ENCODE measurements around the gene TMEM250. TPM values are rescaled to one million over a fixed set of nuclear protein-coding genes. Genes with fewer than 3 reads are reported as not detected.

TMEM250 gene
- total RNA-seq, 1 donor from 2014 or later, result 33.6 TPM

GRCh38 chr9:136088939-136089696 is 29.6 kb downstream of the TMEM250 start:
- DNase-seq (ENCODE audit: low spot score), result no peak
- no peaks in the 10 kb centered on the region for H3K4me1 Mint-ChIP-seq (ENCODE audit: unreplicated experiment)
- H3K27ac Mint-ChIP-seq (ENCODE audit: unreplicated experiment), result no peak overlapping the region
- peaks cover 10% of the 10 kb centered on the region for H3K27me3 Mint-ChIP-seq (ENCODE audit: unreplicated experiment)
- no peaks in the 10 kb centered on the region for H3K36me3 Mint-ChIP-seq (ENCODE audit: low read depth, unreplicated experiment)
- TF ChIP-seq CTCF (IDR thresholded peaks at IDR 0.05; ENCODE audit: unreplicated experiment), result no peak
- no peak overlapping the region for H3K4me3 Mint-ChIP-seq (ENCODE audit: unreplicated experiment)
- H3K9me3 Mint-ChIP-seq (ENCODE audit: unreplicated experiment), result no peaks in the 10 kb centered on the region

- TF ChIP-seq CTCF (IDR thresholded peaks at IDR 0.05; ENCODE audit: unreplicated experiment), result no peak
- H3K4me3 Mint-ChIP-seq (ENCODE audit: unreplicated experiment), result no peak overlapping the region
- H3K36me3 Mint-ChIP-seq (ENCODE audit: low read depth, unreplicated experiment), result no peaks in the 10 kb centered on the region
- H3K27me3 Mint-ChIP-seq (ENCODE audit: unreplicated experiment), result peaks cover 10% of the 10 kb centered on the region
- H3K4me1 Mint-ChIP-seq (ENCODE audit: unreplicated experiment), result no peaks in the 10 kb centered on the region
- H3K9me3 Mint-ChIP-seq (ENCODE audit: unreplicated experiment), result no peaks in the 10 kb centered on the region
- H3K27ac Mint-ChIP-seq (ENCODE audit: unreplicated experiment), result no peak overlapping the region
- DNase-seq (ENCODE audit: low spot score), result no peak
Observed at GRCh38 chr9:136088481-136088938, 30.2 kb downstream of the TMEM250 start.

GRCh38 chr9:136087741-136088480 is 30.8 kb downstream of the TMEM250 start:
- Mint-ChIP-seq H3K4me1 (ENCODE audit: unreplicated experiment) (no peaks in the 10 kb centered on the region), H3K27ac (ENCODE audit: unreplicated experiment) (no peak overlapping the region), H3K36me3 (ENCODE audit: low read depth, unreplicated experiment) (no peaks in the 10 kb centered on the region), H3K4me3 (ENCODE audit: unreplicated experiment) (no peak overlapping the region), H3K9me3 (ENCODE audit: unreplicated experiment) (no peaks in the 10 kb centered on the region), H3K27me3 (ENCODE audit: unreplicated experiment) (peaks cover 4% of the 10 kb centered on the region)
- TF ChIP-seq CTCF (IDR thresholded peaks at IDR 0.05; ENCODE audit: unreplicated experiment), result no peak
- no peak for DNase-seq (ENCODE audit: low spot score)

GRCh38 chr9:136086951-136087740 is 31.5 kb downstream of the TMEM250 start:
- Mint-ChIP-seq H3K9me3 (ENCODE audit: unreplicated experiment) (no peaks in the 10 kb centered on the region), H3K4me1 (ENCODE audit: unreplicated experiment) (no peaks in the 10 kb centered on the region), H3K36me3 (ENCODE audit: low read depth, unreplicated experiment) (no peaks in the 10 kb centered on the region), H3K27ac (ENCODE audit: unreplicated experiment) (no peak overlapping the region), H3K27me3 (ENCODE audit: unreplicated experiment) (peaks cover 3% of the 10 kb centered on the region), H3K4me3 (ENCODE audit: unreplicated experiment) (no peak overlapping the region)
- no peak for DNase-seq (ENCODE audit: low spot score)
- TF ChIP-seq CTCF (IDR thresholded peaks at IDR 0.05; ENCODE audit: unreplicated experiment), result no peak
